Measurements from ENCODE around the gene LGALS8. TPM values are rescaled to one million over a fixed set of nuclear protein-coding genes. Genes with fewer than 3 reads are reported as not detected.

The LGALS8 gene
- total RNA-seq, 1 donor from 2014 or later = 72.3 TPM

DNA sequence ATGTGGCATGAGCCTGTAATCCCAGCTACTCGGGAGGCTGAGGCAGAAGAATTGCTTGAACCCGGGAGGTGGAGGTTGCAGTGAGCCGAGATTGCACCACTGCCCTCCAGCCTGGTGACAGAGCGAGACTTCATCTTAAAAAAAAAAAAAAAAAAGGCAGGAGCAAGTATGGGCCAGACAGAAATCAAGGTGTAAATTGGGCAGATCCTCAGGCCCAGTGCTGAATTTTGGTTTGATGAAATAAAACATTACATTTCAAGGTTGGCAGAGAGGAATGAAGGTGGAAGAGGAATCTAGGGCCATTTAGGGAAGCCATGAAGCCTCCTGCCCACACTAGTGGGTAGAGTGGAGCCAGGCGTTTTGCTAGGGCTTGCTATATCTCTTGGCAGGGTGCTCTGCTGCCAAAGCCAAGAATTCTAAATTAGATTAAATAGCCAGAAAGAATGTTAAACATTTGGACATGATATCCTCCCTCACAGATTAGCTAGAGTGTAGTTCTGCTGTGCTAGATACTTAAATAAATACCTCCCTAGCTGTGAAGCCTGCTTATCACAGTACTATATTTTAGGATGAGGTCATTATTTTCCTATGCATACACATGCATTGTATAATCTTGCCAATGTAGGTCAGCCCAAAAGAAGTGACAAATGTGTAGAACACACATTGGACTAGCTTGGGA is 16.6 kb upstream of the LGALS8 start:
- no peak for DNase-seq
- peaks cover 7% of the 10 kb centered on the region for H3K4me1 ChIP-seq
- peak; percentile 76 to 90 for ATAC-seq
- no peaks in the 10 kb centered on the region for H3K27me3 ChIP-seq (ENCODE audit: low read depth)
- H3K9me3 ChIP-seq = no peaks in the 10 kb centered on the region
- no peak overlapping the region for H3K4me3 ChIP-seq
- TF ChIP-seq, protein P1, sequence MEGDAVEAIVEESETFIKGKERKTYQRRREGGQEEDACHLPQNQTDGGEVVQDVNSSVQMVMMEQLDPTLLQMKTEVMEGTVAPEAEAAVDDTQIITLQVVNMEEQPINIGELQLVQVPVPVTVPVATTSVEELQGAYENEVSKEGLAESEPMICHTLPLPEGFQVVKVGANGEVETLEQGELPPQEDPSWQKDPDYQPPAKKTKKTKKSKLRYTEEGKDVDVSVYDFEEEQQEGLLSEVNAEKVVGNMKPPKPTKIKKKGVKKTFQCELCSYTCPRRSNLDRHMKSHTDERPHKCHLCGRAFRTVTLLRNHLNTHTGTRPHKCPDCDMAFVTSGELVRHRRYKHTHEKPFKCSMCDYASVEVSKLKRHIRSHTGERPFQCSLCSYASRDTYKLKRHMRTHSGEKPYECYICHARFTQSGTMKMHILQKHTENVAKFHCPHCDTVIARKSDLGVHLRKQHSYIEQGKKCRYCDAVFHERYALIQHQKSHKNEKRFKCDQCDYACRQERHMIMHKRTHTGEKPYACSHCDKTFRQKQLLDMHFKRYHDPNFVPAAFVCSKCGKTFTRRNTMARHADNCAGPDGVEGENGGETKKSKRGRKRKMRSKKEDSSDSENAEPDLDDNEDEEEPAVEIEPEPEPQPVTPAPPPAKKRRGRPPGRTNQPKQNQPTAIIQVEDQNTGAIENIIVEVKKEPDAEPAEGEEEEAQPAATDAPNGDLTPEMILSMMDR (IDR thresholded peaks at IDR 0.05) = no peak
- H3K36me3 ChIP-seq = no peaks in the 10 kb centered on the region
- H3K27ac ChIP-seq = peak overlapping the region; percentile 6
- intact Hi-C loops (cut with DNase I) = no loop called here

DNA sequence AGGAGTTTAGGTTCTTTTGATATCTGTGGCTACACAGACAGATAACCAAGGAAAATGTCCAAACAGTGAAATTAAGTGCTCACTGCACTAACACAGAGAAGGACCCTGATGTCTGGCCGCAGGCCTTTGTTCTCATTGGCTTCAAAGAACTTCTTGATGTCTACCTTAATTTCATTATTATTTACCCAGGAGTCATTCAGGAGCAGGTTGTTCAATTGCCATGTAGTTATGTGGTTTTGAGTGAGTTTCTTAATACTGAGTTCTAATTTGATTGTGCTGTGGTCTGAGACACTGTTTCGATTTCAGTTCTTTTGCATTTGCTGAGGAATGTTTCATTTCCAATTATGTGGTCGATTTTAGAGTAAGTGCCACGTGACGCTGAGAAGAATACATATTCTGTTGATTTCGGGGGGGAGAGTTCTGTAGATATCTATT is 15.2 kb upstream of the LGALS8 start:
- TF ChIP-seq, protein P1 (IDR thresholded peaks at IDR 0.05) = no peak
- H3K9me3 ChIP-seq = no peaks in the 10 kb centered on the region

DNA sequence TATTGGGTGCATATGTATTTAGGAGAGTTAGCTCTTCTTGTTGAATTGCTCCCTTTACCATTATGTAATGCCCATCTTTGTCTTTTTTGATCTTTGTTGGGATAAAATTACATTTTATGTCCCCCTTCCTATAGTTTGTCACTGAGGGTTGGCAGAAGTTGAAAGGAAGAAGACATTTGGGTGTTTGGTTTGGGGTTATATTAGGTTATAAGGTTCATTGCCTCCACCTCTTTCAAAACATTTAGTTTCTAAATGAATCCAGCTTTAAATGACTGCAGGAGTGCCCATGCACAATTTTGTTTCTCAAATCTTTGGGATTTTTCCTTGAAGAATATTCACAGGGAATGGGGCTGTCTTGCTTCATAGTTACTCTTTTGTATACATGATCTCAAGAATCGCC is 14.6 kb upstream of the LGALS8 start:
- Histone ChIP-seq H3K36me3 (no peaks in the 10 kb centered on the region), H3K9me3 (no peaks in the 10 kb centered on the region), H3K4me3 (no peak overlapping the region), H3K27ac (no peak overlapping the region), H3K27me3 (ENCODE audit: low read depth) (no peaks in the 10 kb centered on the region), H3K4me1 (no peaks in the 10 kb centered on the region)
- intact Hi-C loops (cut with DNase I) = no loop called here
- ATAC-seq = no peak
- DNase-seq = no peak
- TF ChIP-seq, protein P1 (IDR thresholded peaks at IDR 0.05) = no peak

More for the DNA sequence above, 15.2 kb upstream of the LGALS8 start:
- no peak overlapping the region for H3K4me3 ChIP-seq
- H3K4me1 ChIP-seq = no peaks in the 10 kb centered on the region
- intact Hi-C loops (cut with DNase I) = no loop called here
- H3K27me3 ChIP-seq (ENCODE audit: low read depth) = no peaks in the 10 kb centered on the region
- DNase-seq (no peak), ATAC-seq (no peak)
- no peak overlapping the region for H3K27ac ChIP-seq
- H3K36me3 ChIP-seq = no peaks in the 10 kb centered on the region

DNA sequence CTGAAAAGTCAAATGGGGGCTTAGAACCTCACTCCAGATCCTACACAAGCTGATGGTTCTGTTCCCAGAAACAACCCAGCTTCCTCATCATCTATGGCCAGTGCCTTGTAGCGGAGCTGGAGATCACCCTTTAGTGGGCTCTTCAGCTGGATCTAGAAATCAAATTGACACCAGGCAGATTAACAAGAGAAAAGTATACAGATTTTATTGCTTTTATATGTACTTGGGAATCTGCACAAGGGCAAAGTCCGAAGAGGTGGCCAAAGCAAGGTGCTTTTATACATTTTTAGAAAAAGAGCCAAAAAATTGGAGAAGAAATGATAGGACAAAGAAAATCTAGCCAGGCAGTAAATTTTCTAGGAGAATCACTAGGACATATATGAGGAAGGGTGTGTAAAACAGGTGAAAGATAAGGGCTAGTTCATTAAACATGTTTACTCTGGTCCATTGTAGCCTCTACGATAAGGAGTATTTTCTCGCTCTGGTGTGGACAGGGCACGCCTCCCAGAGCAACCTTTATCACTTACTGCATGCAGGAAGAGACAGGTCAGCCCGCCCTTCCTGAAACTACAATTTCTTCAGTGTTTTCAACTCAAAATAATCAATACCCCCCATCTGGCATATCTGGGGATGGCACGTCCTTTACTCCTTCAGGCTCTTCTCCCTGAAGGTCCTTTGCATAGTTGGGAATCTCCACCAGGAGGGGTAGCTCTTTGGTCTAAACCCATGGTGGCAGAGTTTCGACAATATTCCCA is 14.0 kb upstream of the LGALS8 start:
- TF ChIP-seq, protein P1 (IDR thresholded peaks at IDR 0.05) = no peak
- Histone ChIP-seq H3K27me3 (ENCODE audit: low read depth) (no peaks in the 10 kb centered on the region), H3K4me1 (no peaks in the 10 kb centered on the region), H3K27ac (no peak overlapping the region), H3K36me3 (no peaks in the 10 kb centered on the region), H3K4me3 (no peak overlapping the region), H3K9me3 (no peaks in the 10 kb centered on the region)
- ATAC-seq (no peak), DNase-seq (no peak)
- intact Hi-C loops (cut with DNase I) = no loop called here

DNA sequence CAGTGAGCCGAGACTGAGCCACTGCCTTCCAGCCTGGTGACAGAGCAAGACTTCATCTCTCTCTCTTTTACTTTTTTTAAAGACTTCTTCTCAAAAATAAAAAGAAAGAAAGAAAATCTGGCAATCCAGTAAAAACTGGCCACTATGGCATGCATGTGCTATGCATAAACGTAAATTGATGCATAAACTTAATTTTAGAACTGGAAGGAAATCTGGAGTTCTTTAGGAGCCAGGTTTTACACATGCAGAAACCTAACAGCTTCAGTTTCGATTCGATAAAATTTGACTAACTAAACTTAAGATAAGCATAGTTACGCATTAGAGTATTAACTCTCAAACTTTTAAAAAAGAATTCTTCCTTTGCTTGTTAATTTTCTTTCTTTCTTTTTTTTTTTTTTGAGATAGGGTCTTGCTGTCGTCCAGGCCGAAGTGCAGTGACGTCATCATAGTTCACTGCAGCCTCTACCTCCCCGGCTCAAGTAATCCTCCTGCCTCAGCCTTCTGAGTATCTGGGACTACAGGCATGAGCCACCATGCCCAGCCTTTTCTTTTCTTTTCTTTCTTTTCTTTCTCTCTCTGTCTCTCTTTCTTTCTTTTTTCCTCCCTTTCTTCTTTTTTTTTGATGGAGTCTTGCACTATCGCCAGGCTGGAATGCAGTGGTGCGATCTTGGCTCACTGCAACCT is 11.9 kb upstream of the LGALS8 start:
- intact Hi-C loops (cut with DNase I) = no loop called here
- H3K27me3 ChIP-seq (ENCODE audit: low read depth) = no peaks in the 10 kb centered on the region
- H3K36me3 ChIP-seq = no peaks in the 10 kb centered on the region
- no peaks in the 10 kb centered on the region for H3K4me1 ChIP-seq
- DNase-seq (no peak), ATAC-seq (no peak)
- H3K4me3 ChIP-seq = no peak overlapping the region
- H3K27ac ChIP-seq = no peak overlapping the region
- no peaks in the 10 kb centered on the region for H3K9me3 ChIP-seq
- TF ChIP-seq, protein P1 (IDR thresholded peaks at IDR 0.05) = no peak
